Posterior cingulate gyrus (tissue), 11 donors: ENCODE data around the gene RASGRF2.
"Not testable (repeated sequence)": the region's sequence is repeated elsewhere in the genome, so short reads cannot be mapped to it uniquely, and the experiment has no call there.

Experiments
- DNase-seq, 10 donors: peaks; one replicate each; pipeline versions ENCODE4 v3.0.0 to v3.0.0-alpha.2; 2020 to 2021; ENCODE audit warnings: mixed read lengths in 3 of 10
- intact Hi-C: fragments of 100-400 bp; cut with DNase I; formaldehyde crosslinking; loops from one replicate; pipeline ENCODE4 v1.15.1; 2023

Gene RASGRF2

GRCh38 chr5:81046041-81046440 is 85.9 kb downstream of the RASGRF2 start:
- intact Hi-C loops, result no loop called here
- no peak for DNase-seq

GRCh38 chr5:81052325-81052724 is 92.2 kb downstream of the RASGRF2 start:
- no peak for DNase-seq
- intact Hi-C loops, result no loop called here

GRCh38 chr5:81053282-81053681 is 93.1 kb downstream of the RASGRF2 start:
- DNase-seq, intact Hi-C loops: not testable (repeated sequence)

- intact Hi-C loops, result no loop called here
- DNase-seq, result no peak
Measured at GRCh38 chr5:81058121-81058520, 98.0 kb downstream of the RASGRF2 start.

DNA sequence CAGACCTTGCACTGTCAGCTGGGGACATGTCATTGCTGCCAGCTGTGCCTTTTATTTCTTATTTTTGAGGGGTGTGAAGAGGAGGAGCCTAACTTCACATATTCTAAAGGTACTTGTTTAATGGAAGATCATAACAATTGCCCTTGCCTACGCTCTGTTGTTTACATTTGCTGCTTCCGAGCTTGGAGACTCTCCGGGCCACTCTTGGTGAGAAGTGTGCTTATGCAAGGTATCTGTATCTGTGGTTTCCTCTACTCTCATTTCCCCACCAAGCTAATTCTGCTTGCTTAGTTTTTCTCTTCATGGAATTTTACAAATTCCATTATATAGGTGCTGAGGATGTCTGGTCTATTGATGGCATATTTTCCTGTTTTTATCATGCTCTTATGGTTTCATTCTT is 105.3 kb downstream of the RASGRF2 start:
- DNase-seq, result no peak
- intact Hi-C loops, result no loop called here

DNA sequence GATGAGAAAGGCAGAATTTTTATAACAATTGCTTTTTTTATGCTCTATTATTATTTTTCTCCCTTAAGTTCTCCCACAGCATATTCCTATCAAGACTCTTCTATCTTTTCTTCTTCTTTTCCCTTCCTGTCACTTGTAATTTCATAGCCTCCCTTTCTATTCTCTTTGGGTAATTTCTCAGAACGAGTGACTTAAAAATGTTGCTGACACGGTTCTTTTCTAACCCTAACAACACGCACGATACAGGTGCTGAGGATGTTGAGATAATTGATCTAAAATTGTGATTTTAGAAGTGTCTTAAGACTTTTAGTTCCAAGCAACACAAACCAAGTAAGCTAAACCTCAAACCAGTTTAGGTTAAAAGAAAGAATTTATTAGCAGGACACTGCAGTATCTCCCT is 105.9 kb downstream of the RASGRF2 start:
- intact Hi-C loops, result no loop called here
- DNase-seq, result no peak

DNA sequence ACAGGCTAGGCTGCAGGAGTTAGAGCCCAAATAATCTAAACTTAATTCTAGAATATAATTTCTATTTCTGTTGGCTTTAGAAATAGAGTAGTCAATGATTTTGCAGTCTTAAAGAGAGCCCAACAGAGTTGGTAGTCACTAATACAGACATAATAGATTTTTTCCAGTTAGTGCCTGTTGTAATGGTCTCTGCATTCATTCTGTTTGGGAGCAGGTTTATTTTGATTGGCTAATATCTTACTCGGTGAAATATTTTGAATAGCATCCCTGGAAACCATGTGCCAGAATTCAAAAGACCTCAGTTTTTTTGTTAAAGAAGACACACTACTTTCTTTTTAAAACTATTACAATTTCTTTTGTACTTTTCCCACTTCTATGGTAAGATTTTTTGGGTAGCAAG is 107.2 kb downstream of the RASGRF2 start:
- intact Hi-C loops, result no loop called here
- DNase-seq, result no peak

DNA sequence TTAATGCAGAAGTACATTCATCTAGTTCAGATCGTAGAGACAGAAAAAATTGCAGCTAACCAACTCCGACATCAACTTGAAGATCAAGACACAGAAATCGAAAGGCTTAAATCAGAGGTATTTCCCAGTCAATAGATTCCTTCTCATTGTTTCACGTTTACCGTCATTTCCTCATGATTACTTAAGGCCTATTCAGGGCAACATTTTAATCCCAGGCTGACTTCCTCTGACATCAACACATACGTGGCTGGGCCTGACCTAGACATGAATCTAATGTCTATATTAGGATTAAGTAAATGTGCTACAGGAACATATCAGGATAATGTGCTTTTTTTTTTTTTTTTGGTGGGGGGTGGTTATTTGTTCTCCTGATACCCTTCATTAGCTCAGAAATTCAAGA is 107.9 kb downstream of the RASGRF2 start:
- intact Hi-C loops, result no loop called here
- DNase-seq, result no peak

GRCh38 chr5:81068635-81069034 is 108.5 kb downstream of the RASGRF2 start:
- intact Hi-C loops, result no loop called here
- DNase-seq, result no peak

DNA sequence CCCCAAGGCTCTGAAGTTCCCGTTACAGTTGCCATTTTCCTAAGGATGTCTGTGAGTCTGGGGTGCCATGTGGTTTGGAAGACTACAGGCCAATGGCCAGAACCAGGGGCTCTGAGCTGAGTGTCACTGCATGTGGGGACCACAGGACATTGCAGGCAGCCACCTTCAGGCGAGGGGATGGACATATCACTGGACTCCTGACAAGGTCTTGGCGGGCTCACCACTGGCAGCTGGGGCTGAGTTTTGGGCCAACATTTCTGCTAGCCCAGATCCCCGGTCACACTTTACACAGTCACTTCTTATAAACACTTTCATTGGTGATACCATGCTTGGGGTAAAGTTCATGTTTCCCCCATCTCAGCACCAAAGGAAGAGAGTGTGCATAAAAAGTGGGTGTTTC is 109.8 kb downstream of the RASGRF2 start:
- peak in 2 of 10 donors; percentile 50 to 70 for DNase-seq
- intact Hi-C loops, result no loop called here

GRCh38 chr5:81070571-81071255 is 110.5 kb downstream of the RASGRF2 start:
- DNase-seq, result no peak
- intact Hi-C loops, result no loop called here

DNA sequence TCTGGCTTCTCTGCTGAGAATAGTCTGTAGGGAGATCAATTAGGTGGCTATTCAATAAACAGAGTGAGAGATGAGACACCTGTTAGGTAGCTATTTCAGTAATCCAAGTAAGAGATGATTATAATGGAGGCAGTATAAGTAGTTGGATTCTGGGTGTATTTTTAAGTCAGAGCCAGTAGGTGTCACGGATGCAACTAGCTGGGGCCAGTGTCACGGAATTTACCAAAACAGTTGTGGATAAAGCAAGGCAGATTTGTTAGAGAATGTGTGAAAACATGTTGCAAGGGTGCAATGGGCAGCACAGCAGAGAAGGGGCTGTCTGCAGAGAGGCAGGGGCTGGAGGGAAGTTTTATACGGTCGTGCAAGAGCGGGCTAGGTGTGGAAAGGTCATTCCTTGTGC is 114.9 kb downstream of the RASGRF2 start:
- intact Hi-C loops, result no loop called here
- DNase-seq, result peak in 1 of 10 donors; percentile 42

DNA sequence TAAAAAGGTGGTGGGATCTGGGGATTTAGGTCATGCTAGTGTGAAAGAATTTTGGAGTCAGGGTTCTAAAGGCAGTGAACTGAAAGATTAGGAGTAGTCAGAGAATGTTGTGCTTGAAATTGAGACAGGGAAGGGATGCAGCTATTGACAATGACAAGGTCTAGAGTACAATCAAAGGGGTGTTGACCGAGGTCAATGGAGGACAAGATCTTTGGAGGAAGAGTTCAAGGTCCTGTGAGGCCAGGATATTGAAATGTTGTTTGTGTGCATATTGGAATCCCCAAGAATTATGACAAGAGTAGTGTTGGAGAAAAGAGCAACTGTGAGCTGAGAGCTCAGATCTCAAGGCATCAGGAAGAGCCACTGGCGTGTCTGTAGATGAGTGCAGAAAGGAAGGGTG is 116.9 kb downstream of the RASGRF2 start:
- intact Hi-C loops, result no loop called here

GRCh38 chr5:81078930-81079329 is 118.8 kb downstream of the RASGRF2 start:
- intact Hi-C loops, result no loop called here
- DNase-seq, result no peak

More for the DNA sequence above, 116.9 kb downstream of the RASGRF2 start:
- DNase-seq, result no peak

- peak in 7 of 10 donors; percentile 18 to 90 (median 27) for DNase-seq
- intact Hi-C loops, result loop anchor here (10.0 kb wide), 1 partner anchor 116 kb away; the partner anchor contains the start of gene RASGRF2
Measured at GRCh38 chr5:81080809-81081460, 120.8 kb downstream of the RASGRF2 start.

GRCh38 chr5:81081461-81081835 is 121.3 kb downstream of the RASGRF2 start:
- peak in 5 of 10 donors; percentile 9 to 84 (median 51) for DNase-seq
- intact Hi-C loops, result loop anchor here (10.0 kb wide), 1 partner anchor 117 kb away; the partner anchor contains the start of gene RASGRF2

- intact Hi-C loops, result loop anchor here (10.0 kb wide), 1 partner anchor 122 kb away; the partner anchor contains the start of gene RASGRF2
- peak in 3 of 10 donors; percentile 62 to 77 (median 75) for DNase-seq
Measured at GRCh38 chr5:81086881-81087281, 126.7 kb downstream of the RASGRF2 start.

DNA sequence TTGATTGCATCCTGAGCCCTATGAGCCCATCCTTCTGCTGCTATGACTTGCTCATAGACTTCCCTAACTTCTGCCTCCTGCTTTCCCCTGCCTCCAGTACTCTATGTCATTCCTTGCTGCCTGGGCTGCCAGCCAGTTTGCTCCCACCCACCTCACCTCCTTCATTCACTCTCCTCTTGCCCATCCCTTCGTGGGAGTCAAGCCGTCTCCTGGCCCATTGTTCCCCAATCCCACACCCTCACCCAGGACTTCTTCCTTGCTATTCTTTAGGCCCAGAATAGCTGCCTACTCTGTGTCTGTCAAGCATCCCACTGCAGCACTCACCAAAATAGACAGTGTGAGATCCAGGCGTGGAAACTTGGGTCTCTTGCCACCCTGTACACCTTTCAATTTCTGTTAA is 131.0 kb downstream of the RASGRF2 start:
- intact Hi-C loops, result no loop called here
- peak in 4 of 10 donors; percentile 45 to 77 (median 73) for DNase-seq

DNA sequence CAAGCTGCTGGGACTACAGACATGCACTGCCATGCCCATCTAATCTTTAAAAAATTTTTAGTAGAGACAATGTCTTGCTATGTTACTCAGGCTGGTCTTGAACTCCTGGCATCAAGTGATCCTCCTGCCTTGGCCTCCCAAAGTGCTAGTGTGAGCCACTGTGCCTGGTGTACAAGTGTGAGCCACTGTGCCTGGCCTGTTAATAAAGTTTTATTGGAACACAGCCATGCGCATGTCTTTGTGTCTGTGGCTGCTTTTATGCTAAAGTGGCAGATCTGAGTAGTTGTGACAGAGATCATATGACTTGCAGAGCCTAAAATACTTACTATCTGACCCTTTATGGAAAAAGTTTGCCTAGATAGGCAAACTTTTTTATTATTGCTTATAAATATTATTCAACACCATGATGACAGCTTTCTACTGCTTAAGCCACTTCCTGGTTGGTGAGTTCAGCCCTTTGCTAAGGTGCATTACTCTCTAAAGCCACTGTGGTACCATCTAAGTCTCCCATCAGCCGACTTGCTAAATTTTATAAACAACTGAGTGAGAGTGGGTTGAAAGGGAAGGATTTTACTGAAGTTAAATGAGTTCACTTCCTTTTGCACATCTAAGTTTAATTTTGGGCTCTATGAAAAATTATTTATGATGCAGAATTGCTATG is 133.5 kb downstream of the RASGRF2 start:
- no peak for DNase-seq
- intact Hi-C loops, result no loop called here

GRCh38 chr5:81095835-81096234 is 135.7 kb downstream of the RASGRF2 start:
- intact Hi-C loops, result no loop called here
- DNase-seq, result no peak

- no peak for DNase-seq
- intact Hi-C loops, result no loop called here
Measured at GRCh38 chr5:81097713-81098112, 137.6 kb downstream of the RASGRF2 start.
